ENCODE data around the gene SLC25A26.

GRCh38 chr3:66336333-66336766 lies 115.5 kb downstream of the SLC25A26 start:
- no peak for TF ChIP-seq CTCF (IDR thresholded peaks at IDR 0.05; ENCODE audit: poor library complexity)
- TF ChIP-seq EZH2phosphoT487 (IDR thresholded peaks at IDR 0.05; ENCODE audit: low read depth, severe bottlenecking, unreplicated experiment) = no peak

Measured in hepatocyte (in vitro differentiated cells).